ENCODE measurements around the gene GRIP1.

The GRIP1 gene

GRCh38 chr12:66453120-66453519, 225.8 kb downstream of the GRIP1 start:
- no peak for DNase-seq (ENCODE audit: low spot score)

- no peak for DNase-seq (ENCODE audit: low spot score)
Measured at GRCh38 chr12:66449531-66449930, 229.3 kb downstream of the GRIP1 start.

- no peak for DNase-seq (ENCODE audit: low spot score)
Measured at GRCh38 chr12:66447643-66448042, 231.2 kb downstream of the GRIP1 start.

- DNase-seq (ENCODE audit: low spot score) = no peak
Measured at GRCh38 chr12:66446276-66446675, 232.6 kb downstream of the GRIP1 start.

GRCh38 chr12:66441905-66442559, 236.8 kb downstream of the GRIP1 start:
- no peak for DNase-seq (ENCODE audit: low spot score)

GRCh38 chr12:66438601-66439000, 240.3 kb downstream of the GRIP1 start:
- DNase-seq (ENCODE audit: low spot score) = no peak

DNA sequence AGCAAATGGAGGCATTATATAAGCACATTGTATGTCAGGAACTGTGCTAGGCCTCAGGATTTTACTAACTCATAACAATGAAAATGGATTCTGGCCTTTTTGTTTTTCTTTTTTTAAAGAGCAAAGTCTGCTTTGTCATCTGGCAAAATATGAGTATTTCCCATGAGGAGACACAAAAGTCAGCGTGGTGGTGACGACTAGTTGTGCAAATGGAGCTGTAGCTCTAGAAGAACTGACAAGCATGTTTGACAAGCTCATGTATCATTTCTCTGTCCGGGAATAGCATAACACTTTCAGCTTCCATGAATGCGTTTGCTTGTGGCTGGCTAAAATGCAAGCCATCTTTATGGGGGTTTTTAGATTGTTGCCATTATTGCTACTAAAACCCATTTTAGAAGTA, 248.8 kb downstream of the GRIP1 start:
- no peak for DNase-seq (ENCODE audit: low spot score)

- DNase-seq (ENCODE audit: low spot score) = no peak
Measured at GRCh38 chr12:66428870-66429269, 250.0 kb downstream of the GRIP1 start.

DNA sequence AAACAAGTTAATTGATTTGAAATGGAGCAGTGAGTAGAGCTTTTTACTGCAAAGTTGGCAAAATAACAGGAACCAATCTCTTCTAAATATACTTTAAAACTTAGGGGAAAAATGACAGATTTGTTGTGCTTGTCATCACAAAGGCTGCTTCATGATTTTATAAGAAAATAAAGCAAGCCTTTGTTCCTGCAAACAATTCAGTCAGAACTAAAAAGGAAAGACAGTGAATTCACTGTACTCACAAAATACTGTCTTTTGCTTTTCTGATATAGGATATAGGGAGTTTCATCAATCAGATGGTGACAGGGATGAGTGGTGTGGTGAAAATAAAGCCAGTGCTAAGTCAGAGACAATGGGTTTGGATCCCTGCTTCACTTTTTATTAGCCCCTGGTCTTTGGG, 250.6 kb downstream of the GRIP1 start:
- DNase-seq (ENCODE audit: low spot score) = peak; percentile 81

GRCh38 chr12:66426696-66427095, 252.2 kb downstream of the GRIP1 start:
- DNase-seq (ENCODE audit: low spot score) = no peak

DNA sequence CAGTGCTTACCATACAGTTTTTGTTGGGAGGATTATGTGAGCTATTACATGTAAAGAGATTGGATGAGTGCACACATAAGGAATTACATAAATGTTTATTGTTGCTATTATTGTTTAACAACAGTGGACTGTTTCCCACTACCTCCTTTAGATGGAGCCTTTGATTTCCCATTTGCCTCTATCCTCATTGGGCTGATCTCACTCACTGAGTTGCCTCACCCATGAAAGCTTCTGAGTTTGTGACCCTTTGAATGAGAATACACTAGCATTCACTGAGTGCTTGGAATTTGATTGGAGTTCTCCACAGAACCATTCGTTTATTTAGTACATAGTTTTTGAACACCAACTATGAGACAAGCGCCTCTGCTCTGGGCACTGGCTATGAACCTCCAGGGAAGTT, 255.6 kb downstream of the GRIP1 start:
- peak; percentile 20 for DNase-seq (ENCODE audit: low spot score)

GRCh38 chr12:66418908-66419307, 260.0 kb downstream of the GRIP1 start:
- no peak for DNase-seq (ENCODE audit: low spot score)

DNA sequence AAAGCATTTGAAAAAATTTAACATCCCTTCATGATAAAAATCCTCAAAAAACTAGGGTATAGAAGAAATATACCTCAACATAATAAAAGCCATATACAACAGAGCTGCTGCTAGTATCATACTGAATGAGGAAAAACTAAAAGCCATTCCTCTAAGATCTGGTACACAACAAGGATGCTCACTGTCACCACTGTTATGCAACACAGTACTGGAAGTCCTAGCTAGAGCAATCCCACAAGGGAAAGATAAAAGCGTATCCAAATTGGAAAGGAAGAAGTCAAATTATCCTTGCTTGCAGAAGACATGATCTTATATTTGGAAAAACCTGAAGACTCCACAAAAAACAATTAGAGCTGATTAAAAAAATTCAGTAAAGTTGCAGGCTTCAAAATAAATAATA, 261.7 kb downstream of the GRIP1 start:
- DNase-seq (ENCODE audit: low spot score) = no peak

- peak; percentile 46 for DNase-seq (ENCODE audit: low spot score)
Measured at GRCh38 chr12:66409195-66409871, 269.5 kb downstream of the GRIP1 start.

GRCh38 chr12:66405395-66405794, 273.5 kb downstream of the GRIP1 start:
- no peak for DNase-seq (ENCODE audit: low spot score)

- DNase-seq (ENCODE audit: low spot score) = peak; percentile 73
Measured at GRCh38 chr12:66403746-66404145, 275.1 kb downstream of the GRIP1 start.

DNA sequence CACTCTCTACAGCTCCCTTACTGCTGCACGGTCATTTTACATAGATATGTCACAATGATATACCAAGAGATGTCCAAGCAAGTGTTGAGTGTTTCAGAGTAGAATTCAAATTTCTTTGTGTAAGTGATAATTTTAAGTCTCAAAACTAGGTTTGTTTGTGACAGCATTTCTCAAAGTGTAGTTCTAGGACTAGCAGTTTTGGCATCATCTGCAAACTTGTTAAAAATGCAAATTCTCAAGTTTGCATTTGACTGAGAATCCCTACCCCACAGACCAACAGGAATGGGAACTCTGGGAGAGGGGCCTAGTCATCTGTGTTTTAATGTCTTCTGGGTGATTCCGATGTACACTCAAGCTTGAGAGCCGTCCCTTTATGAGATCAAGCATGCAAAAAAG, 279.0 kb downstream of the GRIP1 start:
- no peak for DNase-seq (ENCODE audit: low spot score)

- no peak for DNase-seq (ENCODE audit: low spot score)
Measured at GRCh38 chr12:66398931-66399910, 279.7 kb downstream of the GRIP1 start.

GRCh38 chr12:66397574-66398290, 281.1 kb downstream of the GRIP1 start:
- DNase-seq (ENCODE audit: low spot score) = no peak

DNA sequence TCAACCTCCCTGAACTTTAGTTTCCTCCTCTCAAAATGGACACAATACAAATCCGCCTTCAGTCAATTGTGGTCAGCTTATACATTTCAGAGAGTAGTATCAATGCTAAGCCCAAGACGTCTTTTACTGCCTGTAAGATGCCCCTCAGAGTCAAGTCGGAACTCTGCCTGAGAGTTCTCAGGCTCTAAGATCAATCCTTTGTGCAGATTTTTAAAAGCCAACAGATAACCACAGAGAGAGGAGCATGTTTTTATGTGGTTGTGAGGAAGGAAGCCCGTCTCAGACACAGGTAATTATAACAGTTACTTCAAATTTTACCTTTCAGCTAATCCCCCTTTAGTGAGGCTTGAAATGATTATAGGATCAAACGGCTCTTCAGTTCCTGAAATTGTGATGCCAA, 285.0 kb downstream of the GRIP1 start:
- no peak for DNase-seq (ENCODE audit: low spot score)

GRCh38 chr12:66392266-66392915, 286.5 kb downstream of the GRIP1 start:
- no peak for DNase-seq (ENCODE audit: low spot score)

DNA sequence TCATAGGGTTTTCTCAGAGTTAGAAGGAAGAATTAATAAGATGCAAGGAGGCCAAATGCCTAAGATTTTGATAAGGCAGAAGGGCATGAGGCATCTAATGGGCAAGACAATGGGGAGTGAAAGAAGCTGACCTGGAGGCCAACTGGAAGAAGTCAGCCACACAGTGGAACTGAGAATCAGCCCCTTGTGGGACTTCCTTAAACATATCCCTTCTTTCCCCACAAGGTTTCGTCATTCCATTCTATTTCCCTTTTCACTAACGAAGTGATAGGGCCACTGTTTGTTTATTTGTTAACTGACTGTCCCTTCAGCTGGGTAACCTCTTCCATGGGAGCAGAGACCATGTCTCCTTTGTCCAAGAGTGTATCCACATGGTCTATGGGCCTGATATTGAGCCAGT, 290.4 kb downstream of the GRIP1 start:
- peak; percentile 52 for DNase-seq (ENCODE audit: low spot score)

Data from pons (tissue), 1 donor.